ACHN (cell line): Measurements from ENCODE around the gene OR5C1.
"Not testable (repeated sequence)": the region's sequence is repeated elsewhere in the genome, so short reads cannot be mapped to it uniquely, and the experiment has no call there.

Experiments used
- DNase-seq: peaks from one replicate; pipeline ENCODE4 v3.0.0-alpha.2; 2015
- in situ Hi-C: cut with HindIII; loops from 2 replicates; pipeline ENCODE4 v1.10.0; 2017; ENCODE audit warnings: low sequenced_read_pairs, low pct_ligation_motif_present, low pct_unique_long_range_greater_than_20kb

The OR5C1 gene

GRCh38 chr9:122808141-122808540, 19.4 kb downstream of the OR5C1 start:
- in situ Hi-C loops = no loop called here
- DNase-seq = no peak

GRCh38 chr9:122809261-122809660, 20.5 kb downstream of the OR5C1 start:
- DNase-seq, in situ Hi-C loops: not testable (repeated sequence)

- in situ Hi-C loops = no loop called here
- DNase-seq = peak; percentile 68
These were observed 21.7 kb downstream of the OR5C1 start for GRCh38 chr9:122810306-122810946.

- no peak for DNase-seq
- in situ Hi-C loops = no loop called here
These were observed 24.0 kb downstream of the OR5C1 start for GRCh38 chr9:122812736-122813135.

GRCh38 chr9:122814545-122814944, 25.8 kb downstream of the OR5C1 start:
- no peak for DNase-seq
- in situ Hi-C loops = no loop called here

GRCh38 chr9:122815544-122815943, 26.8 kb downstream of the OR5C1 start:
- in situ Hi-C loops = no loop called here
- no peak for DNase-seq

GRCh38 chr9:122816163-122816867, 27.6 kb downstream of the OR5C1 start:
- no peak for DNase-seq
- in situ Hi-C loops = no loop called here

GRCh38 chr9:122819326-122819725, 30.6 kb downstream of the OR5C1 start:
- DNase-seq = no peak
- in situ Hi-C loops = no loop called here

- in situ Hi-C loops = no loop called here
- no peak for DNase-seq
These were observed 31.2 kb downstream of the OR5C1 start for GRCh38 chr9:122819791-122820489.

- DNase-seq = no peak
- in situ Hi-C loops = no loop called here
These were observed 31.7 kb downstream of the OR5C1 start for GRCh38 chr9:122820490-122820845.

- in situ Hi-C loops = no loop called here
- no peak for DNase-seq
These were observed 32.7 kb downstream of the OR5C1 start for GRCh38 chr9:122821278-122821943.

GRCh38 chr9:122822056-122822455, 33.3 kb downstream of the OR5C1 start:
- in situ Hi-C loops = no loop called here
- no peak for DNase-seq

- no peak for DNase-seq
- in situ Hi-C loops = no loop called here
These were observed 34.2 kb downstream of the OR5C1 start for GRCh38 chr9:122822938-122823337.

- peak; percentile 14 for DNase-seq
- in situ Hi-C loops = no loop called here
These were observed 39.0 kb downstream of the OR5C1 start for GRCh38 chr9:122827761-122828093.

GRCh38 chr9:122828965-122829284, 40.2 kb downstream of the OR5C1 start:
- DNase-seq, in situ Hi-C loops: not testable (repeated sequence)

GRCh38 chr9:122832194-122832593, 43.5 kb downstream of the OR5C1 start:
- in situ Hi-C loops = no loop called here
- no peak for DNase-seq

- no peak for DNase-seq
- in situ Hi-C loops = no loop called here
These were observed 46.6 kb downstream of the OR5C1 start for GRCh38 chr9:122835313-122835731.

- DNase-seq = no peak
- in situ Hi-C loops = no loop called here
These were observed 48.6 kb downstream of the OR5C1 start for GRCh38 chr9:122837266-122837850.

GRCh38 chr9:122838441-122838840, 49.7 kb downstream of the OR5C1 start:
- DNase-seq, in situ Hi-C loops: not testable (repeated sequence)
